ENCODE data around the gene ACKR2.

ACKR2 gene

GRCh38 chr3:42830437-42831320 is 21.4 kb downstream of the ACKR2 start:
- no peak for FAIRE-seq

GRCh38 chr3:42831321-42831713 is 22.1 kb downstream of the ACKR2 start:
- FAIRE-seq: no peak

GRCh38 chr3:42836150-42837123 is 27.2 kb downstream of the ACKR2 start:
- no peak for FAIRE-seq

GRCh38 chr3:42838571-42838970 is 29.3 kb downstream of the ACKR2 start:
- no peak for FAIRE-seq

- no peak for FAIRE-seq
Observed at GRCh38 chr3:42839616-42840015, 30.4 kb downstream of the ACKR2 start.

- FAIRE-seq: no peak
Observed at GRCh38 chr3:42841332-42841731, 32.1 kb downstream of the ACKR2 start.

- FAIRE-seq: no peak
Observed at GRCh38 chr3:42843713-42844411, 34.6 kb downstream of the ACKR2 start.

- no peak for FAIRE-seq
Observed at GRCh38 chr3:42844412-42844713, 35.1 kb downstream of the ACKR2 start.

GRCh38 chr3:42844815-42845214 is 35.6 kb downstream of the ACKR2 start:
- FAIRE-seq: no peak

GRCh38 chr3:42846685-42847522 is 37.7 kb downstream of the ACKR2 start:
- no peak for FAIRE-seq

- FAIRE-seq: no peak
Observed at GRCh38 chr3:42847731-42848130, 38.5 kb downstream of the ACKR2 start.

GRCh38 chr3:42849017-42849416 is 39.8 kb downstream of the ACKR2 start:
- no peak for FAIRE-seq

GRCh38 chr3:42850263-42850662 is 41.0 kb downstream of the ACKR2 start:
- FAIRE-seq: no peak

GRCh38 chr3:42851228-42851834 is 42.1 kb downstream of the ACKR2 start:
- no peak for FAIRE-seq

GRCh38 chr3:42852441-42852840 is 43.2 kb downstream of the ACKR2 start:
- no peak for FAIRE-seq

GRCh38 chr3:42853056-42853455 is 43.8 kb downstream of the ACKR2 start:
- no peak for FAIRE-seq

GRCh38 chr3:42853739-42854302 is 44.6 kb downstream of the ACKR2 start:
- no peak for FAIRE-seq

- no peak for FAIRE-seq
Observed at GRCh38 chr3:42855219-42855546, 45.9 kb downstream of the ACKR2 start.

GRCh38 chr3:42855547-42856380 is 46.5 kb downstream of the ACKR2 start:
- no peak for FAIRE-seq

GRCh38 chr3:42856544-42856943 is 47.3 kb downstream of the ACKR2 start:
- no peak for FAIRE-seq

Measured in colon (tissue), 2 donors.